RWPE2 (cell line): ENCODE data around the gene SCN5A.

Experiments
- ATAC-seq: fragments of 200-7000 bp; cut with Tn5 transposase; 3 replicates; pipeline ENCODE4 v1.9.1; 2021; ENCODE audit warnings: low read depth
- DNase-seq: peaks from one replicate; pipeline ENCODE4 v3.0.0-alpha.2; 2020; ENCODE audit warnings: low spot score
- H3K27ac ChIP-seq: fragments of 450-650 bp; 2 replicates; pipeline ENCODE4 v1.5.1; 2017; ENCODE audit warnings: mild to moderate bottlenecking; ENCODE audit not compliant: poor library complexity, severe bottlenecking
- H3K27me3 ChIP-seq: fragments of 250-450 bp; sonication (Bioruptor Pico); 2 replicates; pipeline ENCODE4 v1.5.1; 2021; ENCODE audit warnings: mild to moderate bottlenecking, moderate library complexity; ENCODE audit not compliant: insufficient read depth, poor library complexity, severe bottlenecking
- H3K36me3 ChIP-seq: fragments of 250-450 bp; sonication (Bioruptor Pico); 2 replicates; pipeline ENCODE4 v1.5.1; 2020; ENCODE audit warnings: low read depth, mild to moderate bottlenecking, moderate library complexity
- H3K4me1 ChIP-seq: fragments of 250-450 bp; sonication (Bioruptor Pico); 2 replicates; pipeline ENCODE4 v1.5.1; 2021; ENCODE audit warnings: mild to moderate bottlenecking, moderate library complexity; ENCODE audit not compliant: insufficient read depth, poor library complexity, severe bottlenecking
- H3K4me3 ChIP-seq: fragments of 250-450 bp; sonication (Bioruptor Pico); 2 replicates; pipeline ENCODE4 v1.5.1; 2021; ENCODE audit warnings: mild to moderate bottlenecking, moderate library complexity; ENCODE audit not compliant: severe bottlenecking
- H3K9me3 ChIP-seq: fragments of 250-450 bp; sonication (Bioruptor Pico); 2 replicates; pipeline ENCODE4 v1.5.1; 2021; ENCODE audit warnings: mild to moderate bottlenecking, moderate library complexity; ENCODE audit not compliant: severe bottlenecking
- TF ChIP-seq, protein P1 (sequence below): fragments of 450-650 bp; IDR thresholded peaks from one replicate; pipeline ENCODE4 v1.5.1; 2017; ENCODE audit warnings: mild to moderate bottlenecking, moderate library complexity; ENCODE audit not compliant: poor library complexity, severe bottlenecking

Gene SCN5A

DNA sequence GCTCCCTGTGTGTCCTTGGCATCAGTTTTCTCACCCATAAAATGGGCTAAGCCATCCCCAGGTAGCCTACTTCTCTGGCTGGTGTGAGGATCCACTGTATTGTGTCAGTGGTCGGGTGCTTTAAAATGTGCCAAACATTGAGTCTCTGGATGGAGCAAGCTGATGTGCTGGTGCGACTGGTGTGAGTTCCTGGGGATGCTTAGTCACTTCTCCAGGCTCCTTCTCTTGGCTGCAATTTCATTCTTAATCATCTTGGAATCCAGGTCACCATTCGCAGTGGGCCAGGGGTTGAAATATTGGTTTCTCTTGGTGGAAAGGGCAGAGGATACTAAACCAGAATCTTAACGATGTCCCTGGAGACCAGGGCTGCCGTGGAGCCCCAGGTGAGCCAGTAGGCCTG is 29.3 kb downstream of the SCN5A start:
- no peak for DNase-seq
- H3K4me3 ChIP-seq = no peak overlapping the region
- TF ChIP-seq, protein P1, sequence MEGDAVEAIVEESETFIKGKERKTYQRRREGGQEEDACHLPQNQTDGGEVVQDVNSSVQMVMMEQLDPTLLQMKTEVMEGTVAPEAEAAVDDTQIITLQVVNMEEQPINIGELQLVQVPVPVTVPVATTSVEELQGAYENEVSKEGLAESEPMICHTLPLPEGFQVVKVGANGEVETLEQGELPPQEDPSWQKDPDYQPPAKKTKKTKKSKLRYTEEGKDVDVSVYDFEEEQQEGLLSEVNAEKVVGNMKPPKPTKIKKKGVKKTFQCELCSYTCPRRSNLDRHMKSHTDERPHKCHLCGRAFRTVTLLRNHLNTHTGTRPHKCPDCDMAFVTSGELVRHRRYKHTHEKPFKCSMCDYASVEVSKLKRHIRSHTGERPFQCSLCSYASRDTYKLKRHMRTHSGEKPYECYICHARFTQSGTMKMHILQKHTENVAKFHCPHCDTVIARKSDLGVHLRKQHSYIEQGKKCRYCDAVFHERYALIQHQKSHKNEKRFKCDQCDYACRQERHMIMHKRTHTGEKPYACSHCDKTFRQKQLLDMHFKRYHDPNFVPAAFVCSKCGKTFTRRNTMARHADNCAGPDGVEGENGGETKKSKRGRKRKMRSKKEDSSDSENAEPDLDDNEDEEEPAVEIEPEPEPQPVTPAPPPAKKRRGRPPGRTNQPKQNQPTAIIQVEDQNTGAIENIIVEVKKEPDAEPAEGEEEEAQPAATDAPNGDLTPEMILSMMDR = no peak

DNA sequence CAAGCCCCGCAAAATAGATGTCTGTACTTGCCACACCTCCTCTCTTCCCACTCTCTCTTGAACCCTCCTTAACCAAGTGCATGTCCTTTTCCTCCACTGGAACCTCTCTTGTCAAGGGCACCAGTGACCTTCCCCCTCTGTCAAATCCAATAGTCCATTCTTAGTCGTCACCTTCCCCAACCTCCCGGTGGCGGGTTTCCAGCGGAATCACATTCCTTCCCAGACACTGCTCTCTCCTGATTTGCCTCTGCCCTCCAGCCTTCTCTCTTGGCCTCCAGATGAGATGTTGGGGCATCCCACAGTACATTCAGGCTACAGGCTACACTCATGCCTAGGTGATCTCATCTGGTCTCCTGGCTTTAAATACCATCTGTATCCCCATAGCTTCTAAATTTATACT is 31.1 kb downstream of the SCN5A start:
- H3K4me3 ChIP-seq = no peak overlapping the region
- H3K9me3 ChIP-seq = no peaks in the 10 kb centered on the region
- TF ChIP-seq, protein P1 = no peak
- DNase-seq = no peak
- no peak overlapping the region for H3K27ac ChIP-seq
- no peaks in the 10 kb centered on the region for H3K27me3 ChIP-seq
- no peak for ATAC-seq
- H3K36me3 ChIP-seq = no peaks in the 10 kb centered on the region
- no peaks in the 10 kb centered on the region for H3K4me1 ChIP-seq

More for the DNA sequence above, 29.3 kb downstream of the SCN5A start:
- no peak overlapping the region for H3K27ac ChIP-seq
- no peaks in the 10 kb centered on the region for H3K9me3 ChIP-seq
- ATAC-seq = no peak
- H3K36me3 ChIP-seq = no peaks in the 10 kb centered on the region
- no peaks in the 10 kb centered on the region for H3K27me3 ChIP-seq
- H3K4me1 ChIP-seq = no peaks in the 10 kb centered on the region

DNA sequence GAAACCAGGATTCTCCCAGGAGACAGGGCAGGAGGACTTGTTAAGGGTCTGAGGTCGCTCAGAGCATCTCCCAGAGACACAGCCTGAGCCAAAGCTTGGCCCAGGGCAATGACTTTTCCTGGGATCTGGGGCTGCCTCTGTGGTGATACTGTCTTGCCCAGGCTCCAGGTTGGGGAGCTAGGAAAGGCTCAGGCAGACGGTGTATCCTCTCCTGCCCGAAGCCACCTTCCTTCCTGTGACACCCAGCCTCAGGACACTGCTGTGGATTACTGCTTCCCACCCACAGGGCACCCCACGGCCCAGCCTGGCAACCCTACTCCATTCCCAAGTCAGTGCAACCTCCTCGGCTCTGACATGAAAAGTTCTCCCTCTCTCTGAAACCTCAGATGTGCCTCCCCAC is 31.9 kb downstream of the SCN5A start:
- H3K27me3 ChIP-seq = no peaks in the 10 kb centered on the region
- no peaks in the 10 kb centered on the region for H3K9me3 ChIP-seq
- no peaks in the 10 kb centered on the region for H3K36me3 ChIP-seq
- DNase-seq (peak; percentile 13), ATAC-seq (no peak)
- H3K4me3 ChIP-seq = no peak overlapping the region
- H3K4me1 ChIP-seq = no peaks in the 10 kb centered on the region
- H3K27ac ChIP-seq = no peak overlapping the region
- TF ChIP-seq, protein P1 = no peak

DNA sequence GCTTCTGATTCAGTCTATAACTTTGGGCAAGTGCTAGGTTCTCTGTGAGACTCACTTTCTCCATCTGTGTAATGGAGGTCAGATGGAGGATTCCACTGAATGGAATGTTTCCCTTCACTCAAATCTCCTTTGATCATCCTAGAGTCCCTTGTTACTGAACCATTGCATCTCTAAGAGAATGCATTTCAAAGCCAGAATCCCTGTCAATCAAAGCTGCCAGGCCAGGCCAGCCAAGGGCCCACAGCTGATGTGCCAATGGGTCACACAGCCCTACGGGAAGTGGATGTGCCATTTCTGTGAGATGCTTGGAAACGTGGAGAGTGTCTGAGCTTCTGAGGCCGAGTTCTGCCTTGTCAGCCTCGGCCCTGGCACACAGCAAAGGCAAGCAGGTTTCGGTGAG is 32.4 kb downstream of the SCN5A start:
- Histone ChIP-seq H3K4me3 (no peak overlapping the region), H3K27me3 (no peaks in the 10 kb centered on the region), H3K36me3 (no peaks in the 10 kb centered on the region), H3K9me3 (no peaks in the 10 kb centered on the region), H3K27ac (no peak overlapping the region), H3K4me1 (no peaks in the 10 kb centered on the region)
- ATAC-seq (no peak), DNase-seq (peak; percentile 14)
- TF ChIP-seq, protein P1 = no peak

DNA sequence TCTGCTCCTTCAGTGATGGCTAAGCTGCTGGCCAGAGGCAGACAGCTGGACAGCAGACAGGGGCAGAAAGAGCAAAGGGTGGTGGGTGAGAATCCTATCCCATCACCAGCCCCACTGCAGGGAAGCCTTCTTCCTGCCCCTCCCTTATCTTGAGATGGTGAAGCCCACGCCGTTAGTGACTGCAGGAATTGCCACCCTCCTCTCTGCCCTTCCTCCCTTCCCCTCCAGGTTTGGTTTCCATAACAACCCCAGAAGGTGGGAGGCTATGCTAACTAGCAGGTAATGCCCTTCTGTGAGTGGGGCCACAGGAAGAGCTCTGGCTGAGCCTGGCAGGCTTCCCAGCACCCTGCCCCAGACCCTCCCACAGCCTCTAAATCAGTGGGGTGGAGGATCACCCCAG is 32.8 kb downstream of the SCN5A start:
- ATAC-seq = no peak
- Histone ChIP-seq H3K4me3 (no peak overlapping the region), H3K27me3 (no peaks in the 10 kb centered on the region), H3K36me3 (no peaks in the 10 kb centered on the region), H3K9me3 (no peaks in the 10 kb centered on the region), H3K27ac (no peak overlapping the region), H3K4me1 (no peaks in the 10 kb centered on the region)
- TF ChIP-seq, protein P1 = no peak
- DNase-seq = peak; percentile 14
